B cell (primary cell): ENCODE data around the gene CACNA2D3. TPM values are rescaled to one million over a fixed set of nuclear protein-coding genes. Genes with fewer than 3 reads are reported as not detected.

Experiments
- ATAC-seq: fragments of 200-7000 bp; cut with Tn5 transposase; one replicate; pipeline ENCODE4 v1.10.0; 2021; ENCODE audit warnings: low read depth, mild to moderate bottlenecking, moderate number of reproducible peaks, moderate library complexity
- CTCF ChIA-PET: fragments of 350-600 bp; sonication (Branson Sonifier 250); formaldehyde crosslinking; loops from one replicate; lab custom pipeline; 2021; ENCODE audit warnings: antibody characterized with exemption, inconsistent platforms; lab: Charles Lee
- POLR2A ChIA-PET: fragments of 350-600 bp; sonication (Branson Sonifier 250); formaldehyde crosslinking; loops from one replicate; lab custom pipeline; 2021; ENCODE audit warnings: antibody characterized with exemption; lab: Charles Lee
- DNase-seq: peaks from one replicate; pipeline ENCODE4 v3.0.0; 2013
- H2AFZ ChIP-seq: 2 replicates; pipeline ENCODE4 v1.6.1; 2012; ENCODE audit warnings: mild to moderate bottlenecking, low read depth, low read length; ENCODE audit not compliant: insufficient read depth, poor library complexity, severe bottlenecking
- H3K27ac ChIP-seq, 2 donors: 1 replicate in 1 of 2; 2 replicates in 1 of 2; pipeline ENCODE4 v1.5.1; 2012 to 2013; ENCODE audit warnings: low read length in 2 of 2, mild to moderate bottlenecking in 2 of 2, moderate library complexity in 1 of 2
- H3K27me3 ChIP-seq, 4 experiments: fragments of 200-600 bp in 1 of 4; sonication (generic) in 1 of 4; replicated peaks in 1 of 4; 1 replicate in 2 of 4; 2 replicates in 2 of 4; pipeline versions ENCODE4 v1.6.1 to v1.7.0; 2013 to 2016; ENCODE audit warnings: low read length in 3 of 4, mild to moderate bottlenecking in 2 of 4, mixed read lengths in 1 of 4, moderate library complexity in 1 of 4; ENCODE audit not compliant: insufficient read depth in 4 of 4, control insufficient read depth in 3 of 4; ENCODE audit errors: control extremely low read depth in 1 of 4
- H3K36me3 ChIP-seq, 2 experiments: replicated peaks in 1 of 2; 1 replicate in 1 of 2; 2 replicates in 1 of 2; pipeline versions ENCODE4 v1.6.1 to v1.7.1; 2013; ENCODE audit warnings: low read length in 1 of 2; ENCODE audit not compliant: insufficient read depth in 2 of 2, control insufficient read depth in 1 of 2; ENCODE audit errors: control extremely low read depth in 1 of 2, extremely low read depth in 1 of 2
- H3K4me1 ChIP-seq, 2 donors: fragments of 200-600 bp in 1 of 2; sonication (generic) in 1 of 2; 1 replicate in 1 of 2; 2 replicates in 1 of 2; pipeline versions ENCODE4 v1.5.1 to v1.6.1; 2013 to 2017; ENCODE audit warnings: low read length in 2 of 2; ENCODE audit not compliant: control insufficient read depth in 2 of 2, insufficient read depth in 2 of 2
- H3K4me2 ChIP-seq: replicated peaks from 2 replicates; pipeline ENCODE3; 2012; ENCODE audit warnings: mild to moderate bottlenecking, low read depth, low read length; ENCODE audit not compliant: poor library complexity, severe bottlenecking
- H3K4me3 ChIP-seq, 5 experiments: fragments of 200-600 bp in 1 of 5; sonication (generic) in 1 of 5; 1 replicate in 3 of 5; 2 replicates in 2 of 5; pipeline versions ENCODE4 v1.5.1 to v1.7.0; 2011 to 2016; ENCODE audit warnings: low read length in 4 of 5, mild to moderate bottlenecking in 4 of 5, low read depth in 2 of 5, control low read depth in 1 of 5, moderate library complexity in 1 of 5; ENCODE audit not compliant: insufficient read depth in 1 of 5; ENCODE audit errors: control extremely low read depth in 1 of 5, extremely low read depth in 1 of 5
- H3K79me2 ChIP-seq: fragments of 200-600 bp; sonication (generic); one replicate; pipeline ENCODE4 v1.6.0; 2016; ENCODE audit warnings: low read length; ENCODE audit not compliant: control insufficient read depth, insufficient read depth
- H3K9ac ChIP-seq: fragments of 200-600 bp; sonication (generic); 2 replicates; pipeline ENCODE4 v1.6.1; 2017; ENCODE audit warnings: mild to moderate bottlenecking, low read length, moderate library complexity
- H3K9me3 ChIP-seq, 3 donors: one replicate each; pipeline versions ENCODE4 v1.6.1 to v1.7.1; 2013; ENCODE audit warnings: low read length in 2 of 3; ENCODE audit not compliant: control insufficient read depth in 2 of 3, insufficient read depth in 1 of 3; ENCODE audit errors: control extremely low read depth in 1 of 3
- H4K20me1 ChIP-seq: 2 replicates; pipeline ENCODE4 v1.6.0; 2012; ENCODE audit warnings: mild to moderate bottlenecking, low read length; ENCODE audit not compliant: insufficient read depth, control insufficient read depth, poor library complexity, severe bottlenecking
- H3K27ac Mint-ChIP-seq: one replicate; pipeline ENCODE4 v1.8.0; 2021; ENCODE audit warnings: mixed read lengths
- H3K27me3 Mint-ChIP-seq: one replicate; pipeline ENCODE4 v1.8.0; 2021; ENCODE audit warnings: mixed read lengths
- H3K4me1 Mint-ChIP-seq: one replicate; pipeline ENCODE4 v1.8.0; 2021; ENCODE audit warnings: mixed read lengths
- H3K4me3 Mint-ChIP-seq: one replicate; pipeline ENCODE4 v1.8.0; 2021; ENCODE audit warnings: mixed read lengths
- H3K9me3 Mint-ChIP-seq: one replicate; pipeline ENCODE4 v1.8.0; 2022; ENCODE audit warnings: mixed read lengths; ENCODE audit not compliant: insufficient read depth
- EZH2 ChIP-seq: IDR thresholded peaks from 2 replicates; pipeline ENCODE4 v1.6.1; 2012; ENCODE audit warnings: borderline replicate concordance, low read depth, mild to moderate bottlenecking, moderate library complexity, low read length; ENCODE audit not compliant: insufficient read depth, poor library complexity, severe bottlenecking
- WGBS: methylation state at CpG from one replicate; pipeline ENCODE4 v1.1.5; 2013; ENCODE audit warnings: missing lambda C conversion rate; ENCODE audit not compliant: insufficient coverage; 5-methylcytosine and 5-hydroxymethylcytosine counted together
- intact Hi-C: fragments of 100-400 bp; cut with micrococcal nuclease; formaldehyde crosslinking; loops from one replicate; pipeline ENCODE4 v1.10.0; 2022
- polyA plus RNA-seq: library from polyadenylated mRNA; depleted of rRNA; stranded (reverse); fragments of >200 nt; gene quantifications from 2 replicates; pipeline ENCODE4 v1.2.3, GENCODE V29; 2012
- total RNA-seq, 2 donors: library from RNA; stranded (reverse); fragments of 120-200 nt in 1 of 2; gene quantifications; 1 replicate in 1 of 2; 2 replicates in 1 of 2; pipeline versions ENCODE4 v1.2.3 to v1.2.4, GENCODE V29; 2013 to 2022
- TF ChIP-seq, protein P1 (sequence below): fragments of 200-600 bp; IDR thresholded peaks from one replicate; pipeline ENCODE4 v1.8.0; 2022; ENCODE audit warnings: antibody characterized with exemption, mild to moderate bottlenecking

CACNA2D3 gene
- total and polyA plus RNA-seq, 2 donors (not counting 1 experiment from before 2014, with no cell fraction given) = not detected

DNA sequence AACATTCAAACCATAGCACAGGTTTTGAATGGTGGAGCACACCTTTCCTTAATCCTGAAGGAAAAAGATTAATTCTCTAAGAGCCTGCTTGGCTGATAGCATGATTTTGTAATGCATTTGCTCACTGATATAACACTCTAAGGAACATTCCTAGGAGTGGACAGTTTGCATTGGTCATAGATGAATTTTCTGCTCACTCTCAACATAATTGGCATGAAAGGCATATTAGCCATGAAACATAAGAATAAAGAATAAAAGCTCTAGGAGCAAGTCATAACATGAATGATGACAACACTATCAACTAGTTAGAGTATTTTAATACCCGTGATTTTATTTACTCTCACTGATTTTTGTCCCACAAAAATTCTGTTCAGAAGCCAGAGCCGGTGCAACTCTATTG, 839.8 kb downstream of the CACNA2D3 start:
- no peak overlapping the region for H3K27ac ChIP-seq
- H3K9ac ChIP-seq = no peak overlapping the region
- Mint-ChIP-seq H3K27ac (no peak overlapping the region), H3K4me1 (no peaks in the 10 kb centered on the region), H3K9me3 (no peaks in the 10 kb centered on the region), H3K27me3 (no peaks in the 10 kb centered on the region), H3K4me3 (no peak overlapping the region)
- H3K79me2 ChIP-seq = no peaks in the 10 kb centered on the region
- ATAC-seq = no peak
- no CpG with 5 or more reads among the region's 2 CpGs for WGBS
- no peak overlapping the region for H3K4me2 ChIP-seq
- intact Hi-C loops = no loop called here
- DNase-seq = no peak
- no peaks in the 10 kb centered on the region for H3K36me3 ChIP-seq
- H3K4me3 ChIP-seq = no peak overlapping the region
- no peaks in the 10 kb centered on the region for H4K20me1 ChIP-seq
- no peaks in the 10 kb centered on the region for H3K27me3 ChIP-seq
- ChIA-PET CTCF (no interaction called here), POLR2A (no interaction called here)
- no peak overlapping the region for H2AFZ ChIP-seq
- no peak for TF ChIP-seq EZH2
- TF ChIP-seq, protein P1, sequence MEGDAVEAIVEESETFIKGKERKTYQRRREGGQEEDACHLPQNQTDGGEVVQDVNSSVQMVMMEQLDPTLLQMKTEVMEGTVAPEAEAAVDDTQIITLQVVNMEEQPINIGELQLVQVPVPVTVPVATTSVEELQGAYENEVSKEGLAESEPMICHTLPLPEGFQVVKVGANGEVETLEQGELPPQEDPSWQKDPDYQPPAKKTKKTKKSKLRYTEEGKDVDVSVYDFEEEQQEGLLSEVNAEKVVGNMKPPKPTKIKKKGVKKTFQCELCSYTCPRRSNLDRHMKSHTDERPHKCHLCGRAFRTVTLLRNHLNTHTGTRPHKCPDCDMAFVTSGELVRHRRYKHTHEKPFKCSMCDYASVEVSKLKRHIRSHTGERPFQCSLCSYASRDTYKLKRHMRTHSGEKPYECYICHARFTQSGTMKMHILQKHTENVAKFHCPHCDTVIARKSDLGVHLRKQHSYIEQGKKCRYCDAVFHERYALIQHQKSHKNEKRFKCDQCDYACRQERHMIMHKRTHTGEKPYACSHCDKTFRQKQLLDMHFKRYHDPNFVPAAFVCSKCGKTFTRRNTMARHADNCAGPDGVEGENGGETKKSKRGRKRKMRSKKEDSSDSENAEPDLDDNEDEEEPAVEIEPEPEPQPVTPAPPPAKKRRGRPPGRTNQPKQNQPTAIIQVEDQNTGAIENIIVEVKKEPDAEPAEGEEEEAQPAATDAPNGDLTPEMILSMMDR = no peak
- H3K4me1 ChIP-seq = no peaks in the 10 kb centered on the region
- peaks cover 0 to 3% (median 0%) of the 10 kb centered on the region in 3 donors for H3K9me3 ChIP-seq

DNA sequence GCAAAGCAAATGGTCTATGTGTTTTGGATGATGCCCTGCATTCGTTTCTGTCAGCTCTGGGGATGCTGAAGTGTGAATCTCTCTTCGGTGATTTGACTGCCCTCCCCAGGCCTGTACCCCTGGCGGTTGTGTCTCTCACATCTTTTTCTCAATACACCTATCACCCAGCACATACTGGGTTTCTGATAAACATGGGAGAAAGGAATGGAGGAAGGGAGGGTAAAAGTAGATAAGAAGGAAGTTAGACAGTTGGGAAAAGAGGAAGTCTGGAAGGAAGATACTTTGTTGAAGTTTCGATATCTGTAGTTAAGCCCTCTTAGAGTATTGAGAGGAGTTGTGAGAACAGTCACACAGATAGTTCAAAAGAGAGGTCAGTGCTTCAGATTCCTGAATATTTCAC, 841.3 kb downstream of the CACNA2D3 start:
- Histone ChIP-seq H3K27ac (no peak overlapping the region), H3K79me2 (no peaks in the 10 kb centered on the region), H3K27me3 (no peaks in the 10 kb centered on the region), H3K36me3 (no peaks in the 10 kb centered on the region), H3K4me1 (no peaks in the 10 kb centered on the region), H3K4me3 (no peak overlapping the region), H3K9ac (no peak overlapping the region), H4K20me1 (no peaks in the 10 kb centered on the region), H2AFZ (no peak overlapping the region), H3K4me2 (no peak overlapping the region), H3K9me3 (no peaks in the 10 kb centered on the region)
- no peak overlapping the region for H3K27ac Mint-ChIP-seq
- WGBS = 38% methylated on average over 1 of the region's 4 CpGs
- no peaks in the 10 kb centered on the region for H3K4me1 Mint-ChIP-seq
- H3K4me3 Mint-ChIP-seq = no peak overlapping the region
- no peaks in the 10 kb centered on the region for H3K9me3 Mint-ChIP-seq
- ATAC-seq = no peak
- TF ChIP-seq EZH2 = no peak
- TF ChIP-seq, protein P1 = no peak
- intact Hi-C loops = no loop called here
- POLR2A ChIA-PET = no interaction called here
- no peaks in the 10 kb centered on the region for H3K27me3 Mint-ChIP-seq
- no peak for DNase-seq
- CTCF ChIA-PET = no interaction called here
